SK-N-SH treated with all-trans-retinoic acid at 6 μM for 48 hours (cell line): Measurements from ENCODE around the gene DVL3.

ENCODE experiments used
- ATAC-seq: fragments of 200-7000 bp; cut with Tn5 transposase; 3 replicates; pipeline ENCODE4 v1.9.1; 2020; ENCODE audit warnings: mild to moderate bottlenecking, moderate library complexity
- ARNTL ChIP-seq: fragments of 450-650 bp; formaldehyde crosslinking; IDR thresholded peaks from 2 replicates; pipeline ENCODE4 v1.5.0; 2020; ENCODE audit warnings: low read depth, mild to moderate bottlenecking, moderate library complexity, borderline replicate concordance
- BACH2 ChIP-seq: fragments of 250-450 bp; sonication (Bioruptor Pico); IDR thresholded peaks from 2 replicates; pipeline ENCODE4 v1.9.0; 2021; ENCODE audit warnings: mild to moderate bottlenecking, borderline replicate concordance
- GLIS3 ChIP-seq: fragments of 250-450 bp; sonication (Bioruptor Pico); IDR thresholded peaks from 2 replicates; pipeline ENCODE4 v1.5.0; 2020; ENCODE audit warnings: mild to moderate bottlenecking, moderate library complexity
- ISL1 ChIP-seq: fragments of 250-450 bp; sonication (Bioruptor Pico); IDR thresholded peaks from 2 replicates; pipeline ENCODE4 v2.1.2; 2022; ENCODE audit warnings: mild to moderate bottlenecking, moderate library complexity
- PPARA ChIP-seq: fragments of 250-450 bp; sonication (Bioruptor Pico); IDR thresholded peaks from 2 replicates; pipeline ENCODE4 v1.5.0; 2020; ENCODE audit warnings: mild to moderate bottlenecking, borderline replicate concordance
- RARB ChIP-seq: fragments of 250-450 bp; sonication (Bioruptor Pico); IDR thresholded peaks from 2 replicates; pipeline ENCODE4 v1.8.0; 2021; ENCODE audit warnings: mild to moderate bottlenecking, moderate library complexity
- SNAI2 ChIP-seq: fragments of 250-450 bp; sonication (Bioruptor Pico); IDR thresholded peaks from 2 replicates; pipeline ENCODE4 v1.5.0; 2020; ENCODE audit warnings: mild to moderate bottlenecking, moderate library complexity
- TCF4 ChIP-seq: fragments of 250-450 bp; sonication (Bioruptor Pico); IDR thresholded peaks from 2 replicates; pipeline ENCODE4 v1.8.0; 2021; ENCODE audit warnings: mild to moderate bottlenecking, moderate library complexity, borderline replicate concordance
- TOX ChIP-seq: fragments of 250-450 bp; sonication (Bioruptor Pico); IDR thresholded peaks from 2 replicates; pipeline ENCODE4 v1.8.0; 2021; ENCODE audit warnings: mild to moderate bottlenecking, moderate library complexity, borderline replicate concordance
- ZC3H10 ChIP-seq: fragments of 250-450 bp; sonication (Bioruptor Pico); IDR thresholded peaks from 2 replicates; pipeline ENCODE4 v1.5.1; 2021; ENCODE audit warnings: mild to moderate bottlenecking, moderate library complexity
- ZFP30 ChIP-seq: fragments of 450-650 bp; formaldehyde crosslinking; IDR thresholded peaks from 2 replicates; pipeline ENCODE4 v1.5.0; 2022; ENCODE audit warnings: mild to moderate bottlenecking, moderate library complexity
- ZNF70 ChIP-seq: fragments of 450-650 bp; formaldehyde crosslinking; IDR thresholded peaks from 2 replicates; pipeline ENCODE4 v1.5.0; 2020; ENCODE audit warnings: mild to moderate bottlenecking, moderate library complexity
- ZNF8 ChIP-seq: fragments of 450-650 bp; formaldehyde crosslinking; IDR thresholded peaks from 2 replicates; pipeline ENCODE4 v1.5.0; 2020; ENCODE audit warnings: mild to moderate bottlenecking, moderate library complexity
- TF ChIP-seq, protein P1 (sequence below): fragments of 250-450 bp; sonication (Bioruptor Pico); IDR thresholded peaks from 2 replicates; pipeline ENCODE4 v1.8.0; 2021; ENCODE audit warnings: low read depth, mild to moderate bottlenecking, moderate library complexity, borderline replicate concordance
- TF ChIP-seq, protein P2 (sequence below): fragments of 250-450 bp; sonication (Bioruptor Pico); IDR thresholded peaks from 2 replicates; pipeline ENCODE4 v1.5.1; 2020; ENCODE audit warnings: low read depth, mild to moderate bottlenecking, moderate library complexity
- TF ChIP-seq, protein P3 (sequence below): fragments of 250-450 bp; sonication (Bioruptor Pico); IDR thresholded peaks from 2 replicates; pipeline ENCODE4 v1.8.0; 2020; ENCODE audit warnings: mild to moderate bottlenecking, moderate library complexity, borderline replicate concordance
- TF ChIP-seq, protein P4 (sequence below): fragments of 250-450 bp; sonication (Bioruptor Pico); IDR thresholded peaks from 2 replicates; pipeline ENCODE4 v1.5.0; 2020; ENCODE audit warnings: mild to moderate bottlenecking, moderate library complexity
- TF ChIP-seq, protein P5 (sequence below): fragments of 250-450 bp; sonication (Bioruptor Pico); IDR thresholded peaks from 2 replicates; pipeline ENCODE4 v1.5.1; 2021; ENCODE audit warnings: mild to moderate bottlenecking, moderate library complexity

The DVL3 gene

DNA sequence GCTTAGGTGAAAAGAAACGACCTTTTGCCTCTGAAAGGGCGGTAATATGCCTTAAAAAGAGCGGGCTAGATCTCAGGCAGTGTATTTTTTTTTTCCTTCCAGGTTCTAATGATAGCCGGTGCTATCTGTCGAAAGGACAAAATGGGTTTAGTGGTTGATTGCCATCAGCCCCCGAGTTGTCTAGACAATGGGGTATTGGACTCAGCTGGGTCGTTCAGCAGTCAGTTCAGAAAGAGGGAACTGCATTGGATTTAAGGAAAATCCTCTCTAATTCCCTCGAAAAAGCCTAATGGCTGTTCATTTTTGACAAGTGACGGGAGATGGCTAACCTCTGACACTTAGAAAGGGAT lies 19.3 kb upstream of the DVL3 start:
- TF ChIP-seq BACH2 (CRISPR knock-in tag) (no peak), ISL1 (CRISPR knock-in tag) (no peak), ZNF8 (no peak), GLIS3 (CRISPR knock-in tag) (no peak), TCF4 (no peak), RARB (CRISPR knock-in tag) (no peak), PPARA (CRISPR knock-in tag) (no peak), ARNTL (no peak)
- TF ChIP-seq, protein P1, sequence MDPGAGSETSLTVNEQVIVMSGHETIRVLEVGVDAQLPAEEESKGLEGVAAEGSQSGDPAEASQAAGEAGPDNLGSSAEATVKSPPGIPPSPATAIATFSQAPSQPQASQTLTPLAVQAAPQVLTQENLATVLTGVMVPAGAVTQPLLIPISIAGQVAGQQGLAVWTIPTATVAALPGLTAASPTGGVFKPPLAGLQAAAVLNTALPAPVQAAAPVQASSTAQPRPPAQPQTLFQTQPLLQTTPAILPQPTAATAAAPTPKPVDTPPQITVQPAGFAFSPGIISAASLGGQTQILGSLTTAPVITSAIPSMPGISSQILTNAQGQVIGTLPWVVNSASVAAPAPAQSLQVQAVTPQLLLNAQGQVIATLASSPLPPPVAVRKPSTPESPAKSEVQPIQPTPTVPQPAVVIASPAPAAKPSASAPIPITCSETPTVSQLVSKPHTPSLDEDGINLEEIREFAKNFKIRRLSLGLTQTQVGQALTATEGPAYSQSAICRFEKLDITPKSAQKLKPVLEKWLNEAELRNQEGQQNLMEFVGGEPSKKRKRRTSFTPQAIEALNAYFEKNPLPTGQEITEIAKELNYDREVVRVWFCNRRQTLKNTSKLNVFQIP (CRISPR knock-in tag), result no peak
- no peak for ATAC-seq

DNA sequence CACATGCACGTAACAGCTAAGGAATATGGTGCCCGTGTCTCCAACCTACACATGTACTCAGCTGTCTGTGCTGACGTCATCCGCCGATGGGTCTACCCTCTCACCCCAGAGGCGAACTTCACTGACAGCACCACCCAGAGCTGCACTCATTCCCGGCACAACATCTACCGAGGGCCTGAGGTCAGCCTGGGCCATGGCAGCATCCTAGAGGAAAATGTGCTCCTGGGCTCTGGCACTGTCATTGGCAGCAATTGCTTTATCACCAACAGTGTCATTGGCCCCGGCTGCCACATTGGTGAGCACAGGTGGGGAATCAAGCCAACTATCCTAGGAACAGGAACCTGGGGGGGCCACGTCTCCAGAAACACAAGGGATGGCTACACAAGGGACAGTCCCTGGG lies 14.7 kb upstream of the DVL3 start:
- no peak for TF ChIP-seq PPARA (CRISPR knock-in tag)
- no peak for TF ChIP-seq ISL1 (CRISPR knock-in tag)
- no peak for TF ChIP-seq GLIS3 (CRISPR knock-in tag)
- no peak for TF ChIP-seq ZC3H10 (CRISPR knock-in tag)
- no peak for TF ChIP-seq BACH2 (CRISPR knock-in tag)
- TF ChIP-seq RARB (CRISPR knock-in tag), result no peak
- no peak for TF ChIP-seq ZNF70 (CRISPR knock-in tag)
- TF ChIP-seq, protein P2, sequence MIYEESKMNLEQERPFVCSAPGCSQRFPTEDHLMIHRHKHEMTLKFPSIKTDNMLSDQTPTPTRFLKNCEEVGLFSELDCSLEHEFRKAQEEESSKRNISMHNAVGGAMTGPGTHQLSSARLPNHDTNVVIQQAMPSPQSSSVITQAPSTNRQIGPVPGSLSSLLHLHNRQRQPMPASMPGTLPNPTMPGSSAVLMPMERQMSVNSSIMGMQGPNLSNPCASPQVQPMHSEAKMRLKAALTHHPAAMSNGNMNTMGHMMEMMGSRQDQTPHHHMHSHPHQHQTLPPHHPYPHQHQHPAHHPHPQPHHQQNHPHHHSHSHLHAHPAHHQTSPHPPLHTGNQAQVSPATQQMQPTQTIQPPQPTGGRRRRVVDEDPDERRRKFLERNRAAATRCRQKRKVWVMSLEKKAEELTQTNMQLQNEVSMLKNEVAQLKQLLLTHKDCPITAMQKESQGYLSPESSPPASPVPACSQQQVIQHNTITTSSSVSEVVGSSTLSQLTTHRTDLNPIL, result no peak
- no peak for ATAC-seq

DNA sequence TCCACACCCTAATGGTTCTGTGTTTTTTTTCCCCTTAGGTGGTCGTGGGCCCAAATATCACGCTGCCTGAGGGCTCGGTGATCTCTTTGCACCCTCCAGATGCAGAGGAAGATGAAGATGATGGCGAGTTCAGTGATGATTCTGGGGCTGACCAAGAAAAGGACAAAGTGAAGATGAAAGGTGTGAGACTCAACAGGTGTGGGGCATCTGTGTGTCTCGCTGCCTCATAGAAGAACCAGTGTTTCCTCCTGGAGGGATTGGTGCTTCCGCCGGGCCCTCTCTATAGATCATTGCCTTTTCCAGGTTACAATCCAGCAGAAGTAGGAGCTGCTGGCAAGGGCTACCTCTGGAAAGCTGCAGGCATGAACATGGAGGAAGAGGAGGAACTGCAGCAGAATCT lies 13.0 kb upstream of the DVL3 start:
- no peak for ATAC-seq
- TF ChIP-seq ARNTL, result no peak
- no peak for TF ChIP-seq BACH2 (CRISPR knock-in tag)
- TF ChIP-seq, protein P3, sequence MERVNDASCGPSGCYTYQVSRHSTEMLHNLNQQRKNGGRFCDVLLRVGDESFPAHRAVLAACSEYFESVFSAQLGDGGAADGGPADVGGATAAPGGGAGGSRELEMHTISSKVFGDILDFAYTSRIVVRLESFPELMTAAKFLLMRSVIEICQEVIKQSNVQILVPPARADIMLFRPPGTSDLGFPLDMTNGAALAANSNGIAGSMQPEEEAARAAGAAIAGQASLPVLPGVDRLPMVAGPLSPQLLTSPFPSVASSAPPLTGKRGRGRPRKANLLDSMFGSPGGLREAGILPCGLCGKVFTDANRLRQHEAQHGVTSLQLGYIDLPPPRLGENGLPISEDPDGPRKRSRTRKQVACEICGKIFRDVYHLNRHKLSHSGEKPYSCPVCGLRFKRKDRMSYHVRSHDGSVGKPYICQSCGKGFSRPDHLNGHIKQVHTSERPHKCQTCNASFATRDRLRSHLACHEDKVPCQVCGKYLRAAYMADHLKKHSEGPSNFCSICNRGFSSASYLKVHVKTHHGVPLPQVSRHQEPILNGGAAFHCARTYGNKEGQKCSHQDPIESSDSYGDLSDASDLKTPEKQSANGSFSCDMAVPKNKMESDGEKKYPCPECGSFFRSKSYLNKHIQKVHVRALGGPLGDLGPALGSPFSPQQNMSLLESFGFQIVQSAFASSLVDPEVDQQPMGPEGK (CRISPR knock-in tag), result no peak
- TF ChIP-seq SNAI2 (CRISPR knock-in tag), result no peak
- no peak for TF ChIP-seq TCF4
- TF ChIP-seq, protein P2, result no peak
- TF ChIP-seq, protein P4, sequence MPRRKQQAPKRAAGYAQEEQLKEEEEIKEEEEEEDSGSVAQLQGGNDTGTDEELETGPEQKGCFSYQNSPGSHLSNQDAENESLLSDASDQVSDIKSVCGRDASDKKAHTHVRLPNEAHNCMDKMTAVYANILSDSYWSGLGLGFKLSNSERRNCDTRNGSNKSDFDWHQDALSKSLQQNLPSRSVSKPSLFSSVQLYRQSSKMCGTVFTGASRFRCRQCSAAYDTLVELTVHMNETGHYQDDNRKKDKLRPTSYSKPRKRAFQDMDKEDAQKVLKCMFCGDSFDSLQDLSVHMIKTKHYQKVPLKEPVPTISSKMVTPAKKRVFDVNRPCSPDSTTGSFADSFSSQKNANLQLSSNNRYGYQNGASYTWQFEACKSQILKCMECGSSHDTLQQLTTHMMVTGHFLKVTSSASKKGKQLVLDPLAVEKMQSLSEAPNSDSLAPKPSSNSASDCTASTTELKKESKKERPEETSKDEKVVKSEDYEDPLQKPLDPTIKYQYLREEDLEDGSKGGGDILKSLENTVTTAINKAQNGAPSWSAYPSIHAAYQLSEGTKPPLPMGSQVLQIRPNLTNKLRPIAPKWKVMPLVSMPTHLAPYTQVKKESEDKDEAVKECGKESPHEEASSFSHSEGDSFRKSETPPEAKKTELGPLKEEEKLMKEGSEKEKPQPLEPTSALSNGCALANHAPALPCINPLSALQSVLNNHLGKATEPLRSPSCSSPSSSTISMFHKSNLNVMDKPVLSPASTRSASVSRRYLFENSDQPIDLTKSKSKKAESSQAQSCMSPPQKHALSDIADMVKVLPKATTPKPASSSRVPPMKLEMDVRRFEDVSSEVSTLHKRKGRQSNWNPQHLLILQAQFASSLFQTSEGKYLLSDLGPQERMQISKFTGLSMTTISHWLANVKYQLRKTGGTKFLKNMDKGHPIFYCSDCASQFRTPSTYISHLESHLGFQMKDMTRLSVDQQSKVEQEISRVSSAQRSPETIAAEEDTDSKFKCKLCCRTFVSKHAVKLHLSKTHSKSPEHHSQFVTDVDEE (CRISPR knock-in tag), result no peak
- TF ChIP-seq ZC3H10 (CRISPR knock-in tag), result no peak
- TF ChIP-seq ZNF70 (CRISPR knock-in tag), result no peak
- no peak for TF ChIP-seq GLIS3 (CRISPR knock-in tag)
- no peak for TF ChIP-seq ZFP30
- no peak for TF ChIP-seq PPARA (CRISPR knock-in tag)
- TF ChIP-seq, protein P1 (CRISPR knock-in tag), result no peak
- no peak for TF ChIP-seq ZNF8
- no peak for TF ChIP-seq TOX (CRISPR knock-in tag)
- TF ChIP-seq, protein P5, sequence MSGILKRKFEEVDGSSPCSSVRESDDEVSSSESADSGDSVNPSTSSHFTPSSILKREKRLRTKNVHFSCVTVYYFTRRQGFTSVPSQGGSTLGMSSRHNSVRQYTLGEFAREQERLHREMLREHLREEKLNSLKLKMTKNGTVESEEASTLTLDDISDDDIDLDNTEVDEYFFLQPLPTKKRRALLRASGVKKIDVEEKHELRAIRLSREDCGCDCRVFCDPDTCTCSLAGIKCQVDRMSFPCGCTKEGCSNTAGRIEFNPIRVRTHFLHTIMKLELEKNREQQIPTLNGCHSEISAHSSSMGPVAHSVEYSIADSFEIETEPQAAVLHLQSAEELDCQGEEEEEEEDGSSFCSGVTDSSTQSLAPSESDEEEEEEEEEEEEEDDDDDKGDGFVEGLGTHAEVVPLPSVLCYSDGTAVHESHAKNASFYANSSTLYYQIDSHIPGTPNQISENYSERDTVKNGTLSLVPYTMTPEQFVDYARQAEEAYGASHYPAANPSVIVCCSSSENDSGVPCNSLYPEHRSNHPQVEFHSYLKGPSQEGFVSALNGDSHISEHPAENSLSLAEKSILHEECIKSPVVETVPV (CRISPR knock-in tag), result no peak
